ELR (cell line): ENCODE data around the gene PLEKHN1.

ENCODE experiments used
- DNase-seq: peaks from one replicate; pipeline ENCODE4 v3.0.0-alpha.2; 2015; ENCODE audit warnings: low read depth

The PLEKHN1 gene

GRCh38 chr1:962381-963300 is 3.6 kb upstream of the PLEKHN1 start:
- no peak for DNase-seq

DNA sequence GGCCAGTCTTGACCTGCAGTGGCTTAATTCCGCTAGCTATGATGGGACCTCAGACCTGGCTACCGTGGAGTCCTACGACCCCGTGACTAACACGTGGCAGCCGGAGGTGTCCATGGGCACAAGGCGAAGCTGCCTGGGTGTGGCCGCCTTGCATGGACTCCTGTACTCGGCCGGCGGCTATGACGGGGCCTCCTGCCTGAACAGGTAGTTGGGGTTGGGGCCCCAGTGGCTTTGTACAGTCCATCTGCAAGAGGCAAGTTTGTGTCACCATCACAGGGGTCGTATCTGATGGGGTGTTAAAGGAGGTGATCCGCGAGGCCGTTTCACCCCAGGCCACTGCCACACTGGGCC is 3.0 kb upstream of the PLEKHN1 start:
- no peak for DNase-seq

- DNase-seq: no peak
Measured at GRCh38 chr1:963746-964525, 2.3 kb upstream of the PLEKHN1 start.

DNA sequence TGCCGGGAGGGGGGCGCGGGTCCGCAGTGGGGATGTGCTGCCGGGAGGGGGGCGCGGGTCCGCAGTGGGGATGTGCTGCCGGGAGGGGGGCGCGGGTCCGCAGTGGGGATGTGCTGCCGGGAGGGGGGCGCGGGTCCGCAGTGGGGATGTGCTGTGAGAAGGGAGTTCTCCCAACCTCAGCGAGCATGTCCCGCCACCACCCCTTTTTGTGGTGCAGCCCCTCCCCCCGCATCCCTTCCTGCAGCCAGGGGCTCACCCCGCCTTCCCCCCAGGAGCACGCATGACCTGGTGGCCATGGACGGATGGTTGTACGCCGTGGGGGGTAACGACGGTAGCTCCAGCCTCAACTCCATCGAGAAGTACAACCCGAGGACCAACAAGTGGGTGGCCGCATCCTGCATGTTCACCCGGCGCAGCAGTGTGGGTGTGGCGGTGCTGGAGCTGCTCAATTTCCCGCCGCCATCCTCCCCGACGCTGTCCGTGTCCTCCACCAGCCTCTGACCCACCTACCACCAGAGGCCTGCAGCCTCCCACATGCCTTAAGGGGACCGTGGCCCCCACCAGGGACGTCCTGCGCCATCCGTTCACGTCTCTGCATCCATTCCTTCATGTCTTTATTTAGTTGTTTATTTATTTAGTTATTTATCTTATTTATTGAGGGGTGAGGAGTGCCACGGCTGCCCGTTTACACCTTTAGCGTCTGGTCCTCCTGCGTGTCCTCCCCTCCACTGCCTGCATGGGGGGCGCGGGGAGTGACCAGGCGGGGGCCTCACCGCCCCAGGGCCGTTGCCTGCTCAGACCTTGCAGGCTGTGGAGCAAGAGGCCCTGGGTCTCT is 1.4 kb upstream of the PLEKHN1 start:
- DNase-seq: no peak

DNA sequence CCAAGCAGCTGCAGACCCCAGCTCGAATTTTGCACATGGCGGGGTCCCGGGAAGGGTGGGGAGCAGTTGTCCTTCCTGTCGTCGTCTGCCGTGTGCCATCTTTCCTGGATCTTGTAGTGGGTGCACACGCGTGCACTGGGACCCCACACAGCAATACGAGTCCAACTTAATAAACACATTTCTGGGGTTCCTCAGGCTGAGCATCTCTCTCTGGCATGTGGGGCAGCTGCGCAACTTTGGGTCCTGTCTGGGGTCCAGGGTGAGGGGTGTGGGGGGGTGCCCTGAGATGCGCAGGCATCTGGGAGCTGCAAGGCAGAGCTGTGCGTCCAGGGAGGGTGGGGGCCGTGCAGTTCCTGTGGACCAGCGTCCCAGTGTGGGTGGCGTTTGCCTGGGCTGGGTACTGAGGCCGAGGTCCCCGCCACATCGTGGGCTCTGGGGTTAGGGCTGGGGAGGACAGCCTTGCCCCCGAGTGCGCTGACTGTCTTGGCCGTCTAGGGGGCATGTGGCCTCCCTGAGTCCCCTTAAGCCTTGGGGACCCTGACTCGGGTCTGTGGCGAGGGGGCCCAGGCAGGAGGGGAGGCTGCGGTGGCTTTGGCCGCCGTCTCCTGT is 652 bp upstream of the PLEKHN1 start:
- DNase-seq: no peak

GRCh38 chr1:966704-967300 is 520 bp downstream of the PLEKHN1 start:
- DNase-seq: peak; percentile 85

DNA sequence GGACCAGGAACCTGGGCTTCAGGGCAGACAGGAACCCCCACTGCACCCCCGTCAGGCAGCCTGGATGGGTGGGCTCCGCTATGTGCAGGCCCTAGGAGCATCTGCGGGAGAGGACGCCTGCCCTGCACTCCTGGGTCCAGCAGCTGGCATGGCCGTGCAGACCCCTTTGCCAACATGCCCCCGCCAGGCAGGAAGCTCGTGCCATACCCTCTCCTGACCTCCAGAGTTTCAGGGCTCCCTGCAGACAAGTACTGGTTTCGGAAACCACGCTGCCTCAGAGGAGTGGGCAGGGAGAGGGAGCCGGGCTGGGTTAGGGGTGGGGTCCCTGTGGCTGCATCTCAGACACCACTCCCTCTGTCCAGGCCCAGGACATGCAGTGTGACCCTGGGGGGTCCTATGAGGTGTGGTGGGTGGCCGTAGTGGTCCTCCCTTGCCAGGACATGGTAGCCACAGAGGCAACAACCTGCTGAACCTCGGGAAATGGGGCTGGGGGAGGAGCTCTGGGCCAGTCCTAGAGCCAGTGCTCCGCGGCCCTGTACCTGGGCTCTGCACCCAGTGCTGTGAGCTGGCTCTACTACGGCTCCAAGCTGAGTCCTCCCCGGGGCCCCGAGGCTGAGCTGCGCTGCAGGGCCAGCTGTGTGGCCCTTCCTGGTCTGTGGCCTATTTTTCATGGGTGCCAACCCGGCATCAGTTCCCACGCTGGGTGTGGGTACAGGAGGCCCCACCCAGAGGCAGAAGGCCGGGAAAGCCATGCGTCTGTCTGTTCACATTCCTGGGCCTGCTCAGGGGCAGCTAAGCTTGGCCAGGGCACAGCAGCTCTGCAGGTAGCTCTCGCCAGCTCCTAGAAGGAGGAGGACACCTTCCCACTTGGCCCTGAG is 1.4 kb downstream of the PLEKHN1 start:
- DNase-seq: no peak

DNA sequence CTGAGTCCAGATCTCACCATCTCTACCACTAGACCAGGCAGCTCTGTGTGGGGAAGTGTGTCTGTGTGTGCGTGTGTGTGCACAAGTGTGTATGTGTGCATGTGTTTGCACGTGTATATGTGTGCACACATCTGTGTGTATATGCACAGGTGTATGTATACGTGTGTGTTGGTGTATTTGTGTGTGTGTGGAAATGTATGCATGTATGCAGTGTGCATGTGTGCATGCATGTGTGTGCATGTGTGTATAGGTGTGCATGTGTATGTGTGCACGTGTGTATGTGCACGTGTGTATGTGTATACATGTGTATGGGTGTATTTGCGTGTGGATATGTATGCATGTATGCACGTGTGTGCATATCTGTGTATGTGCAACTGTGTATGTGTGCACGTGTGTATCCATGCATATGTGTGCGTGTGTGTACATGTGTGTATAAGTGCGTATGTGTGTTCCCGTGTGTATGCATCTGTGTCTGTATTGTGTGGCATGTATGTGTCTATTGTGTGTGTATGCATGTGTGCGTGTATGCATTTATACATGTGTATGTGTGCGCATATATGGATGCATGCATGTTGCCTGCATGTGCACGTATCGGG is 3.1 kb downstream of the PLEKHN1 start:
- no peak for DNase-seq

DNA sequence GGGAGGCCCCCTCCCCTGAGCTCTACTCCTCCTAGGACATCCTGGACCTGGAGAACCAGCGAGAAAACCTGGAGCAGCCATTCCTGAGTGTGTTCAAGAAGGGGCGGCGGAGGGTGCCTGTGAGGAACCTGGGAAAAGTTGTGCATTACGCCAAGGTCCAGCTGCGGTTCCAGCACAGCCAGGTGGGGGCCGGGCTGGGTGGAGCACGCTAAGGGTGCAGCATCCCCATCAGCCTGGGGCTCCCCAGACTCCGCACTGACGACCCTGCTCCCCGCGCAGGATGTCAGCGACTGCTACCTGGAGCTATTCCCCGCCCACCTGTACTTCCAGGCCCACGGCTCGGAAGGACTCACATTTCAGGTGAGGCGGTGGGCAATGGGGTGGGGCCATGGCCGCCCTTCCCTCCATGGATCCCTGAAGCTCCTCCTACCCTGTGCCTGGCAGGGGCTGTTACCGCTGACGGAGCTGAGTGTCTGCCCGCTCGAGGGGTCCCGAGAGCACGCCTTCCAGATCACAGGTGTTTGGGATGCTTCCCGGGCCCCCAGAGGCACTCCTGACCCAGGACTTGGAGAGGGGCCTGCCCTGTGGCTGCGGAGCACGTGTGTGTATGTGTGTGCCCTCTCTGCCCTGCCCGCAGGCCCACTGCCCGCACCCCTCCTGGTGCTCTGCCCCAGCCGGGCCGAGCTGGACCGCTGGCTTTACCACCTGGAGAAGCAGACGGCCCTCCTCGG is 4.1 kb downstream of the PLEKHN1 start:
- no peak for DNase-seq

DNA sequence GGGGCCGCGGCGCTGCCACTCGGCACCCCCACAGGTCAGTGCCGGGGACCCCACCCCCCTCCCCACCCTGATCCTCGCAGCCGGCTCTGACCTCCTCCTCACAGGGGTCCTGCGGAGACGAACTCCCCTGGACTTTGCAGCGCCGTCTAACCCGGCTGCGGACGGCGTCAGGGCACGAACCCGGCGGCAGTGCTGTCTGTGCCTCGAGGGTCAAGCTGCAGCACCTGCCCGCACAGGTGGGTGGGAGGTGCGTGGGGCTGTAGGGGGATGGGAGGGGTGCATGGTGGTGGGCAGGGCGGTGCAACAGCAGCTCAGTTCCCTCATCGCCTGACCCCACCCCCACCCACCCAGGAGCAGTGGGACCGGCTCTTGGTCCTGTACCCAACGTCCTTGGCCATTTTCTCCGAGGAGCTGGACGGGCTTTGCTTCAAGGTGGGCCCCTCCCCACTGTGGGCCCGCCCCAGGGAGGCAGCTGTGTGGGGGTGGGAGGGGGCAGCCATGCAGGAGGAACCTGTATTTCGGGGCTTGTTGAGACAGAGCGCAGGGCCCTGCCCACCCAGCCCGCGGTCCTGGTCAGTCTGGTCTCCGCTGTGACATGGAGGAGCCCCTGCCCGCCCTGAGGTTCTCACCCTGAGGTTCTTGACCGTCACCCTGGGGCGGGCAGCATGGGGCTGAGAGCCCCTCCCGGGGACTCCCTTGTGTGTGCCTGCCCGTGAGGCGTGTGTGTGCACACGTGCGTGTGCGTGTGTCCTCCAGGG is 4.9 kb downstream of the PLEKHN1 start:
- no peak for DNase-seq

DNA sequence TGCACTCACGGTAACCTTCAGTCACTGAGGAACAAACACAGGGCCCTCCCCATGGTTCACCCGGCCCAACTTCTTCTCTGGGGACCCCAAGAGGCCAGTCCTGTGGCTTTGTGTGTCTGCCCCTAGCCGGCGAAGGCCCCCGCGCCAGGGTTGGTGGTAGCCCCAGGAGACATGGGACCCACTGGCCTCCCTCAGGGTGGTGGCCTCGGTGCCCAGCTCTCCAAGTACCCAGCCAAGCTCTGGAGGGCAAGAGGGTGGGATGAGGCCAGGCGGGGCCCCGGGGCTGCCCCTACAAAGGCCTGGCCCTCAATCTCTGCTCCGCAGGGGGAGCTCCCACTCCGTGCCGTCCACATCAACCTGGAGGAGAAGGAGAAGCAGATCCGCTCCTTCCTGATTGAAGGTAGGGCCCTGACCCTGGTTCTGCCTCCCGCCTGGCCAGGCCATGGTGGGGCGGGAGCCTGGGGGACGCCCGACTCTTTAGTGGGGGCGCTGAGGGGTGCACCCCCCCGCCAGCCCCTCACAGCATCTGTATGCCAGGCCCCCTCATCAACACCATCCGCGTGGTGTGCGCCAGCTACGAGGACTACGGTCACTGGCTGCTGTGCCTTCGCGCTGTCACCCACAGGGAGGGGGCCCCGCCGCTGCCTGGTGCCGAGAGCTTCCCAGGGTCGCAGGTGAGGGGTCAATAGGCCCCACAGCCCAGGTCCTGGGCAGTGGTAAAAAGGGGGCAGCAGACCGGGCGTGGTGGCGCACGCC is 5.6 kb downstream of the PLEKHN1 start:
- no peak for DNase-seq

GRCh38 chr1:972726-973458 is 6.6 kb downstream of the PLEKHN1 start:
- DNase-seq: no peak

GRCh38 chr1:973459-974292 is 7.4 kb downstream of the PLEKHN1 start:
- no peak for DNase-seq

GRCh38 chr1:974293-974640 is 8.0 kb downstream of the PLEKHN1 start:
- no peak for DNase-seq

- no peak for DNase-seq
Measured at GRCh38 chr1:974687-975328, 8.5 kb downstream of the PLEKHN1 start.

- DNase-seq: no peak
Measured at GRCh38 chr1:975365-975764, 9.1 kb downstream of the PLEKHN1 start.
